ENCODE measurements around the gene CTNND1. TPM values are rescaled to one million over a fixed set of nuclear protein-coding genes. Genes with fewer than 3 reads are reported as not detected.
"Not testable (repeated sequence)": the region's sequence is repeated elsewhere in the genome, so short reads cannot be mapped to it uniquely, and the experiment has no call there.

The CTNND1 gene
- total RNA-seq, 1 donor from 2014 or later: 181 TPM

- Mint-ChIP-seq H3K27me3 (ENCODE audit: unreplicated experiment) (no peaks in the 10 kb centered on the region), H3K36me3 (ENCODE audit: unreplicated experiment) (peaks cover 44% of the 10 kb centered on the region), H3K4me3 (ENCODE audit: unreplicated experiment) (no peak overlapping the region), H3K9me3 (ENCODE audit: unreplicated experiment) (no peaks in the 10 kb centered on the region), H3K27ac (ENCODE audit: unreplicated experiment) (no peak overlapping the region), H3K4me1 (ENCODE audit: unreplicated experiment) (no peaks in the 10 kb centered on the region)
- no peak for DNase-seq (ENCODE audit: extremely low spot score, unreplicated experiment)
- TF ChIP-seq CTCF (IDR thresholded peaks at IDR 0.05): no peak
These were observed 57.8 kb downstream of the CTNND1 start for GRCh38 chr11:57819252-57819979.

GRCh38 chr11:57823859-57824258 lies 62.3 kb downstream of the CTNND1 start:
- Mint-ChIP-seq H3K9me3 (ENCODE audit: unreplicated experiment) (no peaks in the 10 kb centered on the region), H3K27ac (ENCODE audit: unreplicated experiment) (no peak overlapping the region), H3K27me3 (ENCODE audit: unreplicated experiment) (no peaks in the 10 kb centered on the region), H3K4me1 (ENCODE audit: unreplicated experiment) (no peaks in the 10 kb centered on the region), H3K4me3 (ENCODE audit: unreplicated experiment) (no peak overlapping the region), H3K36me3 (ENCODE audit: unreplicated experiment) (peaks cover 8% of the 10 kb centered on the region)
- no peak for DNase-seq (ENCODE audit: extremely low spot score, unreplicated experiment)
- TF ChIP-seq CTCF (IDR thresholded peaks at IDR 0.05): no peak

GRCh38 chr11:57834852-57835251 lies 73.2 kb downstream of the CTNND1 start:
- Mint-ChIP-seq H3K4me3 (ENCODE audit: unreplicated experiment) (no peak overlapping the region), H3K27me3 (ENCODE audit: unreplicated experiment) (peaks cover 33% of the 10 kb centered on the region), H3K9me3 (ENCODE audit: unreplicated experiment) (no peaks in the 10 kb centered on the region), H3K4me1 (ENCODE audit: unreplicated experiment) (no peaks in the 10 kb centered on the region), H3K36me3 (ENCODE audit: unreplicated experiment) (no peaks in the 10 kb centered on the region), H3K27ac (ENCODE audit: unreplicated experiment) (no peak overlapping the region)
- DNase-seq (ENCODE audit: extremely low spot score, unreplicated experiment): no peak
- no peak for TF ChIP-seq CTCF (IDR thresholded peaks at IDR 0.05)

- not testable (repeated sequence) for DNase-seq (ENCODE audit: extremely low spot score, unreplicated experiment); H3K36me3 Mint-ChIP-seq (ENCODE audit: unreplicated experiment); H3K27ac Mint-ChIP-seq (ENCODE audit: unreplicated experiment); H3K4me3 Mint-ChIP-seq (ENCODE audit: unreplicated experiment); H3K4me1 Mint-ChIP-seq (ENCODE audit: unreplicated experiment); H3K9me3 Mint-ChIP-seq (ENCODE audit: unreplicated experiment)
- H3K27me3 Mint-ChIP-seq (ENCODE audit: unreplicated experiment): peaks cover 19% of the 10 kb centered on the region
These were observed 77.0 kb downstream of the CTNND1 start for GRCh38 chr11:57838609-57839008.

GRCh38 chr11:57842873-57843272 lies 81.3 kb downstream of the CTNND1 start:
- Mint-ChIP-seq H3K36me3 (ENCODE audit: unreplicated experiment) (no peaks in the 10 kb centered on the region), H3K4me3 (ENCODE audit: unreplicated experiment) (no peak overlapping the region), H3K27ac (ENCODE audit: unreplicated experiment) (no peak overlapping the region), H3K27me3 (ENCODE audit: unreplicated experiment) (no peaks in the 10 kb centered on the region), H3K4me1 (ENCODE audit: unreplicated experiment) (no peaks in the 10 kb centered on the region), H3K9me3 (ENCODE audit: unreplicated experiment) (no peaks in the 10 kb centered on the region)
- DNase-seq (ENCODE audit: extremely low spot score, unreplicated experiment): no peak
- TF ChIP-seq CTCF (IDR thresholded peaks at IDR 0.05): no peak
